Measurements from ENCODE around the gene MYO3B. TPM values are rescaled to one million over a fixed set of nuclear protein-coding genes. Genes with fewer than 3 reads are reported as not detected.

MYO3B gene
- total and polyA plus RNA-seq, 2 of the 8 experiments (the other 6 are each of a cell fraction or from before 2014, with no cell fraction given) = 0.17 to 0.19 TPM

DNA sequence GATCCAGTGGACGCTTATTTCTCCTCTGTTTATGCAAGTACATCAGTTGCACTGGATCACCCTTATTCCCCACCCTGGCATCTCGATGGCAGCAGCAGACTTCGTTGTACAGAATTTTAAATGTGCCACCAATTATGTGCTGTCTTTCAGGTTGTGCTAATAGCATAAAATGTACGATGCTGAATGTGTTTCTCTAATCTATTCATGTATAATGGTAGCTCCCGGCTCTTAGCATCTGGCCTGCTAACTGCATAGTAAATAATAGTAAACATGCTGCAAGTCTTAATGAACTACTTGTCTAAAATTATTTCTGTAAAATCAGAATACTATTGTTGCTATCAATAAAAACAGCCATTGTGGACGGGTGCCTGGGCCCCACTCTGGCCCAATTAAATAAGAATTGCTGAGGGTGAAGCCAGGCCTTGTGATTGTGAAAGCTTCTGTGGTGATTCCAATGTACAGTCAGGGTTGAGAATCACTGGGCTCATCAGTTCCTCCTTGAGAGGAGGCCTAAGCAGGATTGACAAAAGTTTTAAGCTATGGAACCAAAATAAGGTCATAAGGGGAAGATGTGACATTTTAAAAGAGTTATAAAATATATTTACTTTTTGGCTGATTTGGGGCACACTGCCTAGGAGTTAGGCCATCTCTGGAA, 14.4 kb upstream of the MYO3B start (continued):
- no peak for TF ChIP-seq KDM1A (IDR thresholded peaks at IDR 0.05; ENCODE audit: borderline replicate concordance, low read length)
- no peak for TF ChIP-seq TBP (IDR thresholded peaks at IDR 0.05; ENCODE audit: low read depth, low read length)
- no peak for TF ChIP-seq BACH1 (IDR thresholded peaks at IDR 0.05; ENCODE audit: low read length)
- TF ChIP-seq, protein P1, sequence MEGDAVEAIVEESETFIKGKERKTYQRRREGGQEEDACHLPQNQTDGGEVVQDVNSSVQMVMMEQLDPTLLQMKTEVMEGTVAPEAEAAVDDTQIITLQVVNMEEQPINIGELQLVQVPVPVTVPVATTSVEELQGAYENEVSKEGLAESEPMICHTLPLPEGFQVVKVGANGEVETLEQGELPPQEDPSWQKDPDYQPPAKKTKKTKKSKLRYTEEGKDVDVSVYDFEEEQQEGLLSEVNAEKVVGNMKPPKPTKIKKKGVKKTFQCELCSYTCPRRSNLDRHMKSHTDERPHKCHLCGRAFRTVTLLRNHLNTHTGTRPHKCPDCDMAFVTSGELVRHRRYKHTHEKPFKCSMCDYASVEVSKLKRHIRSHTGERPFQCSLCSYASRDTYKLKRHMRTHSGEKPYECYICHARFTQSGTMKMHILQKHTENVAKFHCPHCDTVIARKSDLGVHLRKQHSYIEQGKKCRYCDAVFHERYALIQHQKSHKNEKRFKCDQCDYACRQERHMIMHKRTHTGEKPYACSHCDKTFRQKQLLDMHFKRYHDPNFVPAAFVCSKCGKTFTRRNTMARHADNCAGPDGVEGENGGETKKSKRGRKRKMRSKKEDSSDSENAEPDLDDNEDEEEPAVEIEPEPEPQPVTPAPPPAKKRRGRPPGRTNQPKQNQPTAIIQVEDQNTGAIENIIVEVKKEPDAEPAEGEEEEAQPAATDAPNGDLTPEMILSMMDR (IDR thresholded peaks at IDR 0.05; ENCODE audit: control extremely low read depth in 1 of 3, insufficient read depth in 1 of 3, low read depth in 1 of 3, low read length in 3 of 3) = no peak
- TF ChIP-seq, protein P2, sequence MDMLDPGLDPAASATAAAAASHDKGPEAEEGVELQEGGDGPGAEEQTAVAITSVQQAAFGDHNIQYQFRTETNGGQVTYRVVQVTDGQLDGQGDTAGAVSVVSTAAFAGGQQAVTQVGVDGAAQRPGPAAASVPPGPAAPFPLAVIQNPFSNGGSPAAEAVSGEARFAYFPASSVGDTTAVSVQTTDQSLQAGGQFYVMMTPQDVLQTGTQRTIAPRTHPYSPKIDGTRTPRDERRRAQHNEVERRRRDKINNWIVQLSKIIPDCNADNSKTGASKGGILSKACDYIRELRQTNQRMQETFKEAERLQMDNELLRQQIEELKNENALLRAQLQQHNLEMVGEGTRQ (IDR thresholded peaks at IDR 0.05; ENCODE audit: low read length) = no peak
- no peak for TF ChIP-seq RNF2 (IDR thresholded peaks at IDR 0.05; ENCODE audit: borderline replicate concordance, low read depth, low read length, missing control alignments, poor library complexity, severe bottlenecking)
- TF ChIP-seq TEAD4 (IDR thresholded peaks at IDR 0.05; ENCODE audit: low read depth, low read length) = no peak
- no peak for TF ChIP-seq BRCA1 (IDR thresholded peaks at IDR 0.05; ENCODE audit: low read depth, low read length)
